ENCODE data around the gene STAP2.

DNA sequence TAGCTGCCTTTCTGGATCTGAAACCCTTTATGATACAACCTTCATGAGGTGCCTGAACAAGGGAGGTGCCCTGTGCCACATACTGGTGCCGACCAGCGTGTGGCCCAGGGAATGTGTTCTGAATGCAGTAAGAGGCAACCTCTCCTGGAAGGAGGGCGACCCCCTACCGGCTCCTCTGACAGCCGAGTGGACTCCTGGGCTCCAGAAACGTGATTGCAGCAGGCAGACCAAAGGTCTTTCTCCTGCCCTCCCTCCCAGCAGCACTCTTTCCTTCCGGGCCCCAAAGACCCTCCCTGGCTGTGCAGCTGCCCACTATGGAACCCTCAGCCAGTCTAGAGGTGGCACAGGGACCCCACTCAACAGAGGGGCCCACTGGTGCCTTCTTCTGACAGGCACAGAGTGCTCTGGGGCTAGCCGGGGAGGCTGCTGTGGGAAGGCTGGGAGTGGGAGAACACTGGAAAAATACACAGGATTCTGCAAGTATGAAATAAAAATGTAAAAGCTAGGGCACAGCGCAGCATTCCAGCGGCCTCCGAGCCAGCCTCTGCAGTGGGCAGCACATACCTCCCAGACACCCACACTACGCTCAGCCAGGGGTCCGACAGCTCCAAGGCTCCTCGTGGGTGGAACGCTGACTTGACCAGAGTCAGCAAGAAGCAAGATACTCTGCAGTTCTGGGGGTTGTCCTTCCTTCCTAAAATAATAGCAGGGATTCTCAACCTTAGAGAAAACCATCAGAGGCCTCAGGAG lies 46.8 kb upstream of the STAP2 start:
- TF ChIP-seq, protein P1, sequence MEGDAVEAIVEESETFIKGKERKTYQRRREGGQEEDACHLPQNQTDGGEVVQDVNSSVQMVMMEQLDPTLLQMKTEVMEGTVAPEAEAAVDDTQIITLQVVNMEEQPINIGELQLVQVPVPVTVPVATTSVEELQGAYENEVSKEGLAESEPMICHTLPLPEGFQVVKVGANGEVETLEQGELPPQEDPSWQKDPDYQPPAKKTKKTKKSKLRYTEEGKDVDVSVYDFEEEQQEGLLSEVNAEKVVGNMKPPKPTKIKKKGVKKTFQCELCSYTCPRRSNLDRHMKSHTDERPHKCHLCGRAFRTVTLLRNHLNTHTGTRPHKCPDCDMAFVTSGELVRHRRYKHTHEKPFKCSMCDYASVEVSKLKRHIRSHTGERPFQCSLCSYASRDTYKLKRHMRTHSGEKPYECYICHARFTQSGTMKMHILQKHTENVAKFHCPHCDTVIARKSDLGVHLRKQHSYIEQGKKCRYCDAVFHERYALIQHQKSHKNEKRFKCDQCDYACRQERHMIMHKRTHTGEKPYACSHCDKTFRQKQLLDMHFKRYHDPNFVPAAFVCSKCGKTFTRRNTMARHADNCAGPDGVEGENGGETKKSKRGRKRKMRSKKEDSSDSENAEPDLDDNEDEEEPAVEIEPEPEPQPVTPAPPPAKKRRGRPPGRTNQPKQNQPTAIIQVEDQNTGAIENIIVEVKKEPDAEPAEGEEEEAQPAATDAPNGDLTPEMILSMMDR (IDR thresholded peaks at IDR 0.05) = no peak
- TF ChIP-seq POLR2A (IDR thresholded peaks at IDR 0.05) = no peak
- no peak for TF ChIP-seq POLR2AphosphoS5 (IDR thresholded peaks at IDR 0.05)

All from suprapubic skin (tissue), 4 donors.